PC-3 (cell line): ENCODE results near the gene MIB1.

Source experiments
- EZH2 ChIP-seq: fragments of 300-600 bp; sonication (generic); IDR thresholded peaks from one replicate; pipeline ENCODE4 v1.6.1; 2017; ENCODE audit warnings: antibody characterized with exemption, mild to moderate bottlenecking, low read length; ENCODE audit not compliant: unreplicated experiment
- EZH2phosphoT487 ChIP-seq: fragments of 300-600 bp; sonication (generic); IDR thresholded peaks from 2 replicates; pipeline ENCODE4 v1.6.1; 2018; ENCODE audit warnings: mild to moderate bottlenecking, antibody characterized with exemption, low read length, borderline replicate concordance
- TF ChIP-seq, protein P1 (sequence below): fragments of 300-600 bp; sonication (generic); conservative IDR thresholded peaks from 2 replicates; pipeline ENCODE4 v1.5.1; 2017; ENCODE audit warnings: antibody characterized with exemption, low read depth, mild to moderate bottlenecking, low read length

DNA sequence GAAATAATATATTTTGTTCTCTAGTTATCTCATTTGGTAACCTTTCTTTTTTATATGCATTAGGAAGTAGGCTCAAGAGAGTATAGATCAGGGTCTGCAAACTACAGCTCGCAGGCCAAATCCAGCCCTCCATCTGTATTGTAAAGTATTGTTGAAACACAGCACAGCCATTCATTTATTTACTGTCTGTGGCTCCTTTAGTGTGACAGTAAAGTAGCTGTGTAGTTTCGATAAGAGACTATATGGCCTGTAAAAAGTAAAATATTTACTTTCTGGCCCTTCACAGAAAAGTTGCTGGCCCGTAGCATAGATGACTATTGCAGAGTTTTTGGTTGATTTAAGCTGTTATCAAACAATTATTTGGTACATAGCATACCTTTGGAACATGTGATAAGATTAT, 67.6 kb downstream of the MIB1 start:
- TF ChIP-seq, protein P1, sequence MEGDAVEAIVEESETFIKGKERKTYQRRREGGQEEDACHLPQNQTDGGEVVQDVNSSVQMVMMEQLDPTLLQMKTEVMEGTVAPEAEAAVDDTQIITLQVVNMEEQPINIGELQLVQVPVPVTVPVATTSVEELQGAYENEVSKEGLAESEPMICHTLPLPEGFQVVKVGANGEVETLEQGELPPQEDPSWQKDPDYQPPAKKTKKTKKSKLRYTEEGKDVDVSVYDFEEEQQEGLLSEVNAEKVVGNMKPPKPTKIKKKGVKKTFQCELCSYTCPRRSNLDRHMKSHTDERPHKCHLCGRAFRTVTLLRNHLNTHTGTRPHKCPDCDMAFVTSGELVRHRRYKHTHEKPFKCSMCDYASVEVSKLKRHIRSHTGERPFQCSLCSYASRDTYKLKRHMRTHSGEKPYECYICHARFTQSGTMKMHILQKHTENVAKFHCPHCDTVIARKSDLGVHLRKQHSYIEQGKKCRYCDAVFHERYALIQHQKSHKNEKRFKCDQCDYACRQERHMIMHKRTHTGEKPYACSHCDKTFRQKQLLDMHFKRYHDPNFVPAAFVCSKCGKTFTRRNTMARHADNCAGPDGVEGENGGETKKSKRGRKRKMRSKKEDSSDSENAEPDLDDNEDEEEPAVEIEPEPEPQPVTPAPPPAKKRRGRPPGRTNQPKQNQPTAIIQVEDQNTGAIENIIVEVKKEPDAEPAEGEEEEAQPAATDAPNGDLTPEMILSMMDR: no peak
- TF ChIP-seq EZH2: no peak
- TF ChIP-seq EZH2phosphoT487: no peak
